K562 (cell line): Measurements from ENCODE around the gene EIF4E1B. TPM values are rescaled to one million over a fixed set of nuclear protein-coding genes. Genes with fewer than 3 reads are reported as not detected.

Experiments used
- ATAC-seq: fragments of 200-7000 bp; cut with Tn5 transposase; 3 replicates; pipeline ENCODE4 v1.9.1; 2020; ENCODE audit warnings: moderate library complexity
- BruUV-seq: library from RNA; stranded (reverse); fragments of 400-500 nt; replicated peaks from 2 replicates; lab custom pipeline; 2021; lab: Mats Ljungman, UMichigan
- CTCF ChIA-PET: fragments of 300-600 bp; formaldehyde crosslinking; extraction: SDS; loops from one replicate; lab custom pipeline; 2021; ENCODE audit warnings: low intra/inter-chr PET ratio; lab: Yijun Ruan, JAX
- POLR2A ChIA-PET: fragments of 300-600, 350-650 bp; sonication (Branson Sonifier 250); formaldehyde crosslinking; extraction: SDS; loops from one replicate; lab custom pipeline; 2021; ENCODE audit warnings: antibody characterized with exemption, inconsistent platforms; lab: Yijun Ruan, JAX
- DNase-seq, 4 experiments: peaks; one replicate each; pipeline versions ENCODE4 v3.0.0 to v3.0.0-alpha.2; 2011 to 2018; ENCODE audit warnings: low spot score in 3 of 4, mixed read lengths in 3 of 4; ENCODE audit errors: extremely low read depth in 1 of 4
- FAIRE-seq: peaks from 2 replicates; lab custom pipeline; 2011; peaks lifted over from hg19 to GRCh38; lab: Jason Lieb, UNC
- H2AFZ ChIP-seq: 2 replicates; pipeline ENCODE4 v1.6.0; 2011; ENCODE audit warnings: low read depth, low read length, control low read depth, inconsistent platforms
- H3K27ac ChIP-seq: fragments of 200-600 bp; 3 replicates; pipeline ENCODE4 v1.8.0; 2011; ENCODE audit warnings: low read depth, mild to moderate bottlenecking, control low read depth, inconsistent platforms, low read length, moderate library complexity, mixed read lengths; ENCODE audit errors: extremely low read depth
- H3K27me3 ChIP-seq, 2 experiments: fragments of 300-600 bp in 1 of 2; 2 replicates in 1 of 2; 3 replicates in 1 of 2; pipeline versions ENCODE4 v1.6.0 to v1.8.0; 2011; ENCODE audit warnings: inconsistent platforms in 2 of 2, low read length in 2 of 2, mild to moderate bottlenecking in 1 of 2, mixed read lengths in 1 of 2, moderate library complexity in 1 of 2; ENCODE audit not compliant: control insufficient read depth in 2 of 2, insufficient read depth in 2 of 2
- H3K36me3 ChIP-seq: fragments of 300-600 bp; 3 replicates; pipeline ENCODE4 v1.8.0; 2011; ENCODE audit warnings: mild to moderate bottlenecking, low read length, inconsistent platforms; ENCODE audit not compliant: control insufficient read depth, insufficient read depth
- H3K4me1 ChIP-seq, 2 experiments: fragments of 200-600 bp in 1 of 2; replicated peaks in 1 of 2; 2 replicates in 1 of 2; 3 replicates in 1 of 2; pipeline versions ENCODE4 v1.5.1 to v1.8.0; 2011; ENCODE audit warnings: inconsistent platforms in 2 of 2, low read length in 2 of 2, mild to moderate bottlenecking in 1 of 2, mixed read lengths in 1 of 2, moderate library complexity in 1 of 2; ENCODE audit not compliant: control insufficient read depth in 2 of 2, insufficient read depth in 2 of 2
- H3K4me2 ChIP-seq: 2 replicates; pipeline ENCODE4 v1.6.1; 2011; ENCODE audit warnings: low read length, control low read depth, inconsistent platforms, mixed read lengths; ENCODE audit not compliant: insufficient read depth
- H3K4me3 ChIP-seq: fragments of 200-600 bp; sonication (generic), shearing (Covaris generic); 2 replicates; pipeline ENCODE4 v1.5.1; 2016; ENCODE audit warnings: control low read depth, inconsistent platforms
- H3K79me2 ChIP-seq: fragments of 200-600 bp; 3 replicates; pipeline ENCODE4 v1.8.0; 2011; ENCODE audit warnings: low read length, inconsistent platforms; ENCODE audit not compliant: control insufficient read depth, insufficient read depth
- H3K9ac ChIP-seq, 2 experiments: 2 replicates each; pipeline versions ENCODE4 v1.6.0 to v1.6.1; 2011; ENCODE audit warnings: low read depth in 2 of 2, low read length in 2 of 2, control low read depth in 1 of 2, inconsistent platforms in 1 of 2, mild to moderate bottlenecking in 1 of 2, mixed read lengths in 1 of 2; ENCODE audit not compliant: insufficient read depth in 1 of 2
- H3K9me1 ChIP-seq: one replicate; pipeline ENCODE4 v1.6.0; 2011; ENCODE audit warnings: inconsistent platforms, mild to moderate bottlenecking, low read length, moderate library complexity; ENCODE audit not compliant: control insufficient read depth, insufficient read depth
- H3K9me3 ChIP-seq: replicated peaks from 2 replicates; pipeline ENCODE4 v1.5.1; 2011; ENCODE audit warnings: low read depth, low read length, inconsistent platforms; ENCODE audit not compliant: control insufficient read depth, insufficient read depth
- H4K20me1 ChIP-seq: replicated peaks from 2 replicates; pipeline ENCODE4 v1.6.1; 2011; ENCODE audit warnings: low read length, inconsistent platforms, mixed read lengths; ENCODE audit not compliant: control insufficient read depth, insufficient read depth
- ATF1 ChIP-seq, 2 experiments: fragments of 450-650 bp in 1 of 2; IDR thresholded peaks; 2 replicates each; pipeline ENCODE4 v1.6.1; 2016; ENCODE audit warnings: missing compliant biosample characterization in 1 of 2, missing genetic modification characterization in 1 of 2
- BCOR ChIP-seq: fragments of 450-650 bp; IDR thresholded peaks from 2 replicates; pipeline ENCODE4 v1.6.1; 2016
- CCNT2 ChIP-seq: IDR thresholded peaks from 2 replicates; pipeline ENCODE4 v1.6.1; 2011; ENCODE audit warnings: borderline replicate concordance, low read depth, mild to moderate bottlenecking, moderate library complexity, mixed read lengths, low read length; ENCODE audit not compliant: insufficient read length; ENCODE audit errors: extremely low read depth
- KDM4B ChIP-seq, 2 experiments: fragments of 450-650 bp in 1 of 2; sonication (generic) in 1 of 2; IDR thresholded peaks; 2 replicates each; pipeline ENCODE4 v1.6.1; 2016 to 2017; ENCODE audit warnings: borderline replicate concordance in 2 of 2, antibody characterized with exemption in 1 of 2, low read depth in 1 of 2, mild to moderate bottlenecking in 1 of 2
- RBM25 ChIP-seq: fragments of 200-400 bp; formaldehyde crosslinking; IDR thresholded peaks from 2 replicates; pipeline ENCODE4 v1.6.1; 2018; ENCODE audit warnings: low read length, low read depth, moderate library complexity; ENCODE audit not compliant: severe bottlenecking
- WGBS: fragments of 100-300 bp; shearing (Covaris generic); methylation state at CpG from one replicate; pipeline ENCODE4 v1.1.6; 2016; ENCODE audit warnings: low coverage, mixed read lengths; ENCODE audit not compliant: insufficient coverage; ENCODE audit errors: missing lambda C conversion rate; 5-methylcytosine and 5-hydroxymethylcytosine counted together
- in situ Hi-C: fragments of 300-500 bp; cut with MboI; formaldehyde crosslinking; loops from 4 replicates; pipeline ENCODE4 v1.15.0; 2018; ENCODE audit warnings: inconsistent platforms, mixed read lengths
- intact Hi-C: fragments of 100-400 bp; cut with micrococcal nuclease; formaldehyde crosslinking; loops from 2 replicates; pipeline ENCODE4 v1.14.2; 2022
- polyA plus RNA-seq, 8 experiments: library from polyadenylated mRNA; depleted of rRNA in 4 of 8; stranded (reverse) in 5 of 8; unstranded in 3 of 8; fragments of >200 nt; fragmentation: Nextera tagmentation in 2 of 8; fragmentation: Illumina TruSeq in 1 of 8; extraction: Ambion mirVana in 2 of 8; extraction: Trizol in 1 of 8; gene quantifications; 2 replicates each; pipeline versions ENCODE4 v1.2.1 to v1.2.3, GENCODE V29; 2011 to 2014; ENCODE audit warnings: inconsistent platforms in 1 of 8, missing spikeins in 1 of 8
- total RNA-seq, 7 experiments: library from RNA; depleted of rRNA in 6 of 7; stranded (reverse); fragments of >200 nt in 6 of 7; fragmentation: Illumina TruSeq in 2 of 7; extraction: Trizol in 2 of 7; gene quantifications; 2 replicates each; pipeline versions ENCODE4 v1.2.1 to v1.2.3, GENCODE V29; 2011 to 2021; ENCODE audit warnings: low replicate concordance in 1 of 7

EIF4E1B gene
- total and polyA plus RNA-seq, 9 of the 15 experiments (the other 6 are each of a cell fraction or from before 2014, with no cell fraction given): not detected

DNA sequence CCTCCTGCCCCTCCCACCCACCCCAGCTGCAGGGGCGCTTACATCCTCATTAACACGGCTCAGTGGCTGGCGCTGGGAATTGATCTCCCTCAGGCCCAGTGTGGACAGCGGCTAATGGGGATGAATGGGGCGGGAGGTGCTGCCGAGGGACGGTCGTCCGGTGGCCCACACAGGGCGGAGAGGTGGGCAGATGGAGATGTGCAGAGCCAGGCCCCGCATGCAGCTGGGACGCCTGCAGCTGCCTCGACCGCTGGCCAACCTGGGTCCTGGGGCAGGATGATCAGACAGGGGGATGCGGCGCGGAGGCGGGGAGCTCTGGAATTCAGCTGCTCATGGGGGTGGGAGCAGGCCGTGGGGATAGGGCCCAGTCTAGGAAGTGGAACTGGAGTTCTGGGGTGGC lies 34.4 kb downstream of the EIF4E1B start:
- in situ Hi-C loops: loop anchor here (5.0 to 10.0 kb wide), 2 partner anchors 290 to 447 kb away; no protein-coding TSS in a partner anchor
- peaks cover 37 to 74% of the 10 kb centered on the region in 2 experiments for H3K27me3 ChIP-seq
- H3K9me3 ChIP-seq: no peaks in the 10 kb centered on the region; the same call in 1 of the 2 replicates
- no peak overlapping the region for H2AFZ ChIP-seq
- 3% methylated on average over 13 of the region's 19 CpGs for WGBS
- intact Hi-C loops: loop anchor here (10.0 kb wide), 1 partner anchor 140 kb away; no protein-coding TSS in a partner anchor
- no peak overlapping the region for H3K4me3 ChIP-seq
- FAIRE-seq (no peak), DNase-seq (no peak)
- ChIA-PET POLR2A (no interaction called here), CTCF (no interaction called here)
- H3K36me3 ChIP-seq: no peaks in the 10 kb centered on the region
- H4K20me1 ChIP-seq: peaks cover 9% of the 10 kb centered on the region
- H3K9ac ChIP-seq: no peak overlapping the region
- no peak overlapping the region for H3K27ac ChIP-seq
- BruUV-seq: no TSS peak
- TF ChIP-seq CCNT2: no peak
- TF ChIP-seq KDM4B (IDR thresholded peaks at IDR 0.05; ENCODE audit: borderline replicate concordance in 2 of 2, low read depth in 1 of 2): no peak
- TF ChIP-seq, all 486 proteins: peak for 0
- Histone ChIP-seq H3K4me2 (no peak overlapping the region), H3K9me1 (no peaks in the 10 kb centered on the region), H3K79me2 (no peaks in the 10 kb centered on the region), H3K4me1 (peaks cover 0 to 12% of the 10 kb centered on the region in 2 experiments; a peak in 2 of 5 replicates)
- no peak for ATAC-seq

DNA sequence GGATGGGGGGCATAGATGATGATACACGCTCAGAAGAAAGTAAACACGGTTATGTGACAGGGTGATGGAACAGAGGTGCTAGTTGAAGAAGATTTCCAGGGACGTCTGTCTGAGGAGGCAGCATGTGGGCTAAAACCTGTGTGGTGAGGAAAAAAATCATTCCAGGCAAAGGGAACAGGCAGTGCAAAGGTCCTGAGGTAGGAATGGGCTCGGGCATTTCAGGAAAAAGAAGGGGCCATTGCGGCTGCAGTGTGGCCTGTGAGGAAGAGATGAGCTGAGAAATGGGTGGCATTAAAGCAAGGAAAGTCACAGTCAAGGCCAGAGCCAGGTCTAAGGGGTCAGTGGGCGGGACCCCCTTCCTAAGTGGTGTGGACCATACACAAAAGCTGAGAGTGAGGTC lies 35.0 kb downstream of the EIF4E1B start:
- intact Hi-C loops (loop anchor here (10.0 kb wide), 1 partner anchor 139 kb away; no protein-coding TSS in a partner anchor), in situ Hi-C loops (loop anchor here (10.0 kb wide), 1 partner anchor 289 kb away; no protein-coding TSS in a partner anchor)
- BruUV-seq: no TSS peak
- no peaks in the 10 kb centered on the region for H3K79me2 ChIP-seq
- H3K4me3 ChIP-seq: no peak overlapping the region
- no peak overlapping the region for H2AFZ ChIP-seq
- H3K4me1 ChIP-seq: peaks cover 0 to 12% of the 10 kb centered on the region in 2 experiments; a peak in 2 of 5 replicates
- no peak for FAIRE-seq
- POLR2A ChIA-PET: interaction anchor here (0.7 kb wide), 1 partner anchor 147 kb away, joined by 4 read pairs; no protein-coding TSS in a partner anchor
- no peaks in the 10 kb centered on the region for H3K9me1 ChIP-seq
- H3K9me3 ChIP-seq: no peaks in the 10 kb centered on the region; the same call in 1 of the 2 replicates
- H3K36me3 ChIP-seq: no peaks in the 10 kb centered on the region
- ATAC-seq: no peak
- no peak for DNase-seq
- TF ChIP-seq BCOR (0 out of 2 replicates have a peak, but pooled peaks have one; percentile 15), ATF1 (CRISPR knock-in tag; IDR thresholded peaks at IDR 0.05) (no peak), ATF1 (tag; IDR thresholded peaks at IDR 0.05) (no peak), RBM25 (peak; percentile 42)
- peaks cover 37 to 80% of the 10 kb centered on the region in 2 experiments for H3K27me3 ChIP-seq
- no peak overlapping the region for H3K27ac ChIP-seq
- H4K20me1 ChIP-seq: peaks cover 7% of the 10 kb centered on the region
- H3K9ac ChIP-seq: no peak overlapping the region
- H3K4me2 ChIP-seq: no peak overlapping the region
- 4% methylated on average over 6 of the region's 6 CpGs for WGBS
- CTCF ChIA-PET: no interaction called here
